ENCODE results near the gene MAG.

DNA sequence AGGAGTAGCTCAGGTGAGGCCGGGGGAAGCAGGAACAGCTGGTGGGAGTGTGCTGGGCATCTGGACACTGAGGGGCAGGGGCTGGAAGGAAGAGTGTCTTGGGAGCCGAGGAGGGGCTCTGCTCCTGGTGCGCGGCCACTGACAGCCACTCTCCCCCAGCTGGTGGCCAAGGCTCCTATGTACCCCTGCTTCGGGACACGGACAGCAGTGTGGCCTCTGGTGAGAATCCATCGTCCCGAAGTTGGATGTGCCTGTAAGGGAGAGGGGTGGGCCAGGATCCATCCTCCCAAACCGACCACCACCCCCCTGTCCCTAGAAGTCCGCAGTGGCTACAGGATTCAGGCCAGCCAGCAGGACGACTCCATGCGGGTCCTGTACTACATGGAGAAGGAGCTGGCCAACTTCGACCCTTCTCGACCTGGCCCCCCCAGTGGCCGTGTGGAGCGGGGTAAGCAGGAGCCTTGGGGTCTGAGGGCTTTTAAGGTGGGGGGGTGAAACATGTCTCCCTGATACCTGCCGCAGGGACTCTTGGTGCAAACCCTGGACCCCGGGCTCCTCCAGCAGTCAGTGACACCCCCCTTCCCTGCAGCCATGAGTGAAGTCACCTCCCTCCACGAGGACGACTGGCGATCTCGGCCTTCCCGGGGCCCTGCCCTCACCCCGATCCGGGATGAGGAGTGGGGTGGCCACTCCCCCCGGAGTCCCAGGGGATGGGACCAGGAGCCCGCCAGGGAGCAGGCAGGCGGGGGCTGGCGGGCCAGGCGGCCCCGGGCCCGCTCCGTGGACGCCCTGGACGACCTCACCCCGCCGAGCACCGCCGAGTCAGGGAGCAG, 25.2 kb upstream of the MAG start:
- TF ChIP-seq, protein P1, sequence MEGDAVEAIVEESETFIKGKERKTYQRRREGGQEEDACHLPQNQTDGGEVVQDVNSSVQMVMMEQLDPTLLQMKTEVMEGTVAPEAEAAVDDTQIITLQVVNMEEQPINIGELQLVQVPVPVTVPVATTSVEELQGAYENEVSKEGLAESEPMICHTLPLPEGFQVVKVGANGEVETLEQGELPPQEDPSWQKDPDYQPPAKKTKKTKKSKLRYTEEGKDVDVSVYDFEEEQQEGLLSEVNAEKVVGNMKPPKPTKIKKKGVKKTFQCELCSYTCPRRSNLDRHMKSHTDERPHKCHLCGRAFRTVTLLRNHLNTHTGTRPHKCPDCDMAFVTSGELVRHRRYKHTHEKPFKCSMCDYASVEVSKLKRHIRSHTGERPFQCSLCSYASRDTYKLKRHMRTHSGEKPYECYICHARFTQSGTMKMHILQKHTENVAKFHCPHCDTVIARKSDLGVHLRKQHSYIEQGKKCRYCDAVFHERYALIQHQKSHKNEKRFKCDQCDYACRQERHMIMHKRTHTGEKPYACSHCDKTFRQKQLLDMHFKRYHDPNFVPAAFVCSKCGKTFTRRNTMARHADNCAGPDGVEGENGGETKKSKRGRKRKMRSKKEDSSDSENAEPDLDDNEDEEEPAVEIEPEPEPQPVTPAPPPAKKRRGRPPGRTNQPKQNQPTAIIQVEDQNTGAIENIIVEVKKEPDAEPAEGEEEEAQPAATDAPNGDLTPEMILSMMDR (IDR thresholded peaks at IDR 0.05): no peak
- TF ChIP-seq POLR2A (IDR thresholded peaks at IDR 0.05): no peak

Data from body of pancreas (tissue), 4 donors.